Peyer's patch (tissue), 4 donors: ENCODE data around the gene ADRM1.

Experiments
- CTCF ChIP-seq, 6 experiments: fragments of 450-650 bp in 4 of 6; fragments of 200-600 bp in 2 of 6; sonication (generic) in 1 of 6; IDR thresholded peaks; one replicate each; pipeline ENCODE4 v1.5.1; 2017 to 2019; ENCODE audit warnings: antibody characterized with exemption in 6 of 6, mild to moderate bottlenecking in 3 of 6, moderate library complexity in 1 of 6
- POLR2A ChIP-seq, 2 donors: fragments of 450-650 bp; IDR thresholded peaks; one replicate each; pipeline ENCODE4 v1.5.1; 2017; ENCODE audit warnings: antibody characterized with exemption in 2 of 2, mild to moderate bottlenecking in 2 of 2, moderate library complexity in 2 of 2

- no peak for TF ChIP-seq CTCF (IDR thresholded peaks at IDR 0.05)
- no peak for TF ChIP-seq POLR2A (IDR thresholded peaks at IDR 0.05)
Observed at GRCh38 chr20:62301111-62301668, 1.6 kb upstream of the ADRM1 start.
